B cell (primary cell): Measurements from ENCODE around the gene CCDC141. TPM values are rescaled to one million over a fixed set of nuclear protein-coding genes. Genes with fewer than 3 reads are reported as not detected.

Experiments
- ATAC-seq: fragments of 200-7000 bp; cut with Tn5 transposase; one replicate; pipeline ENCODE4 v1.10.0; 2021; ENCODE audit warnings: low read depth, mild to moderate bottlenecking, moderate number of reproducible peaks, moderate library complexity
- CTCF ChIA-PET: fragments of 350-600 bp; sonication (Branson Sonifier 250); formaldehyde crosslinking; loops from one replicate; lab custom pipeline; 2021; ENCODE audit warnings: antibody characterized with exemption, inconsistent platforms; lab: Charles Lee
- POLR2A ChIA-PET: fragments of 350-600 bp; sonication (Branson Sonifier 250); formaldehyde crosslinking; loops from one replicate; lab custom pipeline; 2021; ENCODE audit warnings: antibody characterized with exemption; lab: Charles Lee
- DNase-seq: peaks from one replicate; pipeline ENCODE4 v3.0.0; 2013
- H2AFZ ChIP-seq: 2 replicates; pipeline ENCODE4 v1.6.1; 2012; ENCODE audit warnings: mild to moderate bottlenecking, low read depth, low read length; ENCODE audit not compliant: insufficient read depth, poor library complexity, severe bottlenecking
- H3K27ac ChIP-seq, 2 donors: 1 replicate in 1 of 2; 2 replicates in 1 of 2; pipeline ENCODE4 v1.5.1; 2012 to 2013; ENCODE audit warnings: low read length in 2 of 2, mild to moderate bottlenecking in 2 of 2, moderate library complexity in 1 of 2
- H3K27me3 ChIP-seq, 4 experiments: fragments of 200-600 bp in 1 of 4; sonication (generic) in 1 of 4; replicated peaks in 1 of 4; 1 replicate in 2 of 4; 2 replicates in 2 of 4; pipeline versions ENCODE4 v1.6.1 to v1.7.0; 2013 to 2016; ENCODE audit warnings: low read length in 3 of 4, mild to moderate bottlenecking in 2 of 4, mixed read lengths in 1 of 4, moderate library complexity in 1 of 4; ENCODE audit not compliant: insufficient read depth in 4 of 4, control insufficient read depth in 3 of 4; ENCODE audit errors: control extremely low read depth in 1 of 4
- H3K36me3 ChIP-seq, 2 experiments: replicated peaks in 1 of 2; 1 replicate in 1 of 2; 2 replicates in 1 of 2; pipeline versions ENCODE4 v1.6.1 to v1.7.1; 2013; ENCODE audit warnings: low read length in 1 of 2; ENCODE audit not compliant: insufficient read depth in 2 of 2, control insufficient read depth in 1 of 2; ENCODE audit errors: control extremely low read depth in 1 of 2, extremely low read depth in 1 of 2
- H3K4me1 ChIP-seq, 2 donors: fragments of 200-600 bp in 1 of 2; sonication (generic) in 1 of 2; 1 replicate in 1 of 2; 2 replicates in 1 of 2; pipeline versions ENCODE4 v1.5.1 to v1.6.1; 2013 to 2017; ENCODE audit warnings: low read length in 2 of 2; ENCODE audit not compliant: control insufficient read depth in 2 of 2, insufficient read depth in 2 of 2
- H3K4me2 ChIP-seq: replicated peaks from 2 replicates; pipeline ENCODE3; 2012; ENCODE audit warnings: mild to moderate bottlenecking, low read depth, low read length; ENCODE audit not compliant: poor library complexity, severe bottlenecking
- H3K4me3 ChIP-seq, 5 experiments: fragments of 200-600 bp in 1 of 5; sonication (generic) in 1 of 5; 1 replicate in 3 of 5; 2 replicates in 2 of 5; pipeline versions ENCODE4 v1.5.1 to v1.7.0; 2011 to 2016; ENCODE audit warnings: low read length in 4 of 5, mild to moderate bottlenecking in 4 of 5, low read depth in 2 of 5, control low read depth in 1 of 5, moderate library complexity in 1 of 5; ENCODE audit not compliant: insufficient read depth in 1 of 5; ENCODE audit errors: control extremely low read depth in 1 of 5, extremely low read depth in 1 of 5
- H3K79me2 ChIP-seq: fragments of 200-600 bp; sonication (generic); one replicate; pipeline ENCODE4 v1.6.0; 2016; ENCODE audit warnings: low read length; ENCODE audit not compliant: control insufficient read depth, insufficient read depth
- H3K9ac ChIP-seq: fragments of 200-600 bp; sonication (generic); 2 replicates; pipeline ENCODE4 v1.6.1; 2017; ENCODE audit warnings: mild to moderate bottlenecking, low read length, moderate library complexity
- H3K9me3 ChIP-seq, 3 donors: one replicate each; pipeline versions ENCODE4 v1.6.1 to v1.7.1; 2013; ENCODE audit warnings: low read length in 2 of 3; ENCODE audit not compliant: control insufficient read depth in 2 of 3, insufficient read depth in 1 of 3; ENCODE audit errors: control extremely low read depth in 1 of 3
- H4K20me1 ChIP-seq: 2 replicates; pipeline ENCODE4 v1.6.0; 2012; ENCODE audit warnings: mild to moderate bottlenecking, low read length; ENCODE audit not compliant: insufficient read depth, control insufficient read depth, poor library complexity, severe bottlenecking
- H3K27ac Mint-ChIP-seq: one replicate; pipeline ENCODE4 v1.8.0; 2021; ENCODE audit warnings: mixed read lengths
- H3K27me3 Mint-ChIP-seq: one replicate; pipeline ENCODE4 v1.8.0; 2021; ENCODE audit warnings: mixed read lengths
- H3K4me1 Mint-ChIP-seq: one replicate; pipeline ENCODE4 v1.8.0; 2021; ENCODE audit warnings: mixed read lengths
- H3K4me3 Mint-ChIP-seq: one replicate; pipeline ENCODE4 v1.8.0; 2021; ENCODE audit warnings: mixed read lengths
- H3K9me3 Mint-ChIP-seq: one replicate; pipeline ENCODE4 v1.8.0; 2022; ENCODE audit warnings: mixed read lengths; ENCODE audit not compliant: insufficient read depth
- CTCF ChIP-seq: fragments of 200-600 bp; IDR thresholded peaks from one replicate; pipeline ENCODE4 v1.8.0; 2022; ENCODE audit warnings: antibody characterized with exemption, mild to moderate bottlenecking
- EZH2 ChIP-seq: IDR thresholded peaks from 2 replicates; pipeline ENCODE4 v1.6.1; 2012; ENCODE audit warnings: borderline replicate concordance, low read depth, mild to moderate bottlenecking, moderate library complexity, low read length; ENCODE audit not compliant: insufficient read depth, poor library complexity, severe bottlenecking
- WGBS: methylation state at CpG from one replicate; pipeline ENCODE4 v1.1.5; 2013; ENCODE audit warnings: missing lambda C conversion rate; ENCODE audit not compliant: insufficient coverage; 5-methylcytosine and 5-hydroxymethylcytosine counted together
- intact Hi-C: fragments of 100-400 bp; cut with micrococcal nuclease; formaldehyde crosslinking; loops from one replicate; pipeline ENCODE4 v1.10.0; 2022
- polyA plus RNA-seq: library from polyadenylated mRNA; depleted of rRNA; stranded (reverse); fragments of >200 nt; gene quantifications from 2 replicates; pipeline ENCODE4 v1.2.3, GENCODE V29; 2012
- total RNA-seq, 2 donors: library from RNA; stranded (reverse); fragments of 120-200 nt in 1 of 2; gene quantifications; 1 replicate in 1 of 2; 2 replicates in 1 of 2; pipeline versions ENCODE4 v1.2.3 to v1.2.4, GENCODE V29; 2013 to 2022

Gene CCDC141
- total and polyA plus RNA-seq, 2 donors (not counting 1 experiment from before 2014, with no cell fraction given), result 2.1 to 47.5 TPM

GRCh38 chr2:178825183-178825582, 224.8 kb downstream of the CCDC141 start:
- H4K20me1 ChIP-seq, result no peaks in the 10 kb centered on the region
- Mint-ChIP-seq H3K4me3 (no peak overlapping the region), H3K27me3 (no peaks in the 10 kb centered on the region), H3K4me1 (peaks cover 13% of the 10 kb centered on the region), H3K9me3 (no peaks in the 10 kb centered on the region), H3K27ac (no peak overlapping the region)
- no CpG with 5 or more reads among the region's 1 CpG for WGBS
- TF ChIP-seq EZH2, result no peak
- TF ChIP-seq CTCF, result no peak
- H2AFZ ChIP-seq, result no peak overlapping the region
- ChIA-PET POLR2A (no interaction called here), CTCF (no interaction called here)
- H3K4me3 ChIP-seq, result no peak overlapping the region
- intact Hi-C loops, result no loop called here
- no peaks in the 10 kb centered on the region for H3K27me3 ChIP-seq
- no peaks in the 10 kb centered on the region for H3K36me3 ChIP-seq
- H3K4me1 ChIP-seq, result no peaks in the 10 kb centered on the region
- no peak overlapping the region for H3K4me2 ChIP-seq
- no peak for DNase-seq
- no peak overlapping the region for H3K27ac ChIP-seq
- no peak for ATAC-seq
- no peaks in the 10 kb centered on the region for H3K79me2 ChIP-seq
- H3K9ac ChIP-seq, result no peak overlapping the region
- no peaks in the 10 kb centered on the region for H3K9me3 ChIP-seq

- no peak for DNase-seq
- H3K9ac ChIP-seq, result no peak overlapping the region
- H3K4me1 Mint-ChIP-seq, result peaks cover 8% of the 10 kb centered on the region
- intact Hi-C loops, result no loop called here
- H3K4me1 ChIP-seq, result no peaks in the 10 kb centered on the region
- no peak overlapping the region for H3K27ac ChIP-seq
- no peaks in the 10 kb centered on the region for H3K36me3 ChIP-seq
- no peaks in the 10 kb centered on the region for H3K27me3 Mint-ChIP-seq
- H3K27ac Mint-ChIP-seq, result no peak overlapping the region
- no peaks in the 10 kb centered on the region for H3K79me2 ChIP-seq
- H3K4me3 ChIP-seq, result no peak overlapping the region
- no peak overlapping the region for H2AFZ ChIP-seq
- no peak overlapping the region for H3K4me2 ChIP-seq
- ATAC-seq, result no peak
- 83% methylated on average over 5 of the region's 7 CpGs for WGBS
- ChIA-PET POLR2A (no interaction called here), CTCF (no interaction called here)
- no peaks in the 10 kb centered on the region for H3K9me3 ChIP-seq
- no peaks in the 10 kb centered on the region for H4K20me1 ChIP-seq
- TF ChIP-seq CTCF (no peak), EZH2 (no peak)
- H3K4me3 Mint-ChIP-seq, result no peak overlapping the region
- H3K9me3 Mint-ChIP-seq, result no peaks in the 10 kb centered on the region
- H3K27me3 ChIP-seq, result no peaks in the 10 kb centered on the region
Measured at GRCh38 chr2:178824181-178824580, 225.8 kb downstream of the CCDC141 start.
